C4-2B (cell line): ENCODE measurements around the gene MAN2B2.

Source experiments
- H3K27ac ChIP-seq: fragments of 450-650 bp; 2 replicates; pipeline ENCODE4 v1.5.1; 2017
- CTCF ChIP-seq: fragments of 450-650 bp; conservative IDR thresholded peaks from 2 replicates; pipeline ENCODE4 v1.5.1; 2017; ENCODE audit warnings: mild to moderate bottlenecking
- ZFX ChIP-seq: fragments of 450-650 bp; IDR thresholded peaks from 2 replicates; pipeline ENCODE4 v1.6.1; 2017

MAN2B2 gene

GRCh38 chr4:6576932-6577331, 1.9 kb downstream of the MAN2B2 start:
- no peak overlapping the region for H3K27ac ChIP-seq
- TF ChIP-seq CTCF = no peak
- no peak for TF ChIP-seq ZFX

GRCh38 chr4:6577409-6577808, 2.4 kb downstream of the MAN2B2 start:
- TF ChIP-seq CTCF (no peak), ZFX (no peak)
- H3K27ac ChIP-seq = no peak overlapping the region

GRCh38 chr4:6578221-6578620, 3.2 kb downstream of the MAN2B2 start:
- no peak overlapping the region for H3K27ac ChIP-seq
- TF ChIP-seq ZFX (no peak), CTCF (no peak)

GRCh38 chr4:6580353-6580752, 5.4 kb downstream of the MAN2B2 start:
- TF ChIP-seq ZFX (no peak), CTCF (no peak)
- H3K27ac ChIP-seq = no peak overlapping the region

- no peak overlapping the region for H3K27ac ChIP-seq
- TF ChIP-seq CTCF (no peak), ZFX (no peak)
These were observed 6.7 kb downstream of the MAN2B2 start for GRCh38 chr4:6581566-6582121.

- H3K27ac ChIP-seq = no peak overlapping the region
- TF ChIP-seq CTCF = no peak
- no peak for TF ChIP-seq ZFX
These were observed 8.0 kb downstream of the MAN2B2 start for GRCh38 chr4:6582889-6583490.

- H3K27ac ChIP-seq = no peak overlapping the region
- no peak for TF ChIP-seq CTCF
- no peak for TF ChIP-seq ZFX
These were observed 9.9 kb downstream of the MAN2B2 start for GRCh38 chr4:6584865-6585264.
